Smooth muscle cell (in vitro differentiated cells): Measurements from ENCODE around the gene TMEM200A. TPM values are rescaled to one million over a fixed set of nuclear protein-coding genes. Genes with fewer than 3 reads are reported as not detected.
A peak's percentile ranks its signal among the peaks of the same experiment; 100 is the strongest.

Experiments used
- DNase-seq: peaks from one replicate; lab custom pipeline; 2025; ENCODE audit not compliant: unreplicated experiment; lab: John Stamatoyannopoulos, UW
- H2AFZ ChIP-seq: fragments of 200-600 bp; sonication (generic); 2 replicates; pipeline ENCODE4 v1.6.0; 2016; ENCODE audit warnings: antibody characterized with exemption, low read depth, mild to moderate bottlenecking
- H3F3A ChIP-seq: fragments of 200-600 bp; sonication (generic); 2 replicates; pipeline ENCODE4 v1.6.0; 2017; ENCODE audit warnings: antibody characterized with exemption, low read depth
- H3K27ac ChIP-seq: fragments of 200-600 bp; sonication (generic); 2 replicates; pipeline ENCODE4 v1.5.1; 2016; ENCODE audit warnings: low read depth, mild to moderate bottlenecking
- H3K27me3 ChIP-seq: fragments of 200-600 bp; sonication (generic); 2 replicates; pipeline ENCODE4 v1.6.1; 2016; ENCODE audit warnings: low read depth, mild to moderate bottlenecking
- H3K36me3 ChIP-seq: fragments of 200-600 bp; sonication (generic); 2 replicates; pipeline ENCODE4 v1.5.1; 2016; ENCODE audit warnings: low read depth
- H3K4me1 ChIP-seq: fragments of 200-600 bp; sonication (generic); 2 replicates; pipeline ENCODE4 v1.5.1; 2016; ENCODE audit warnings: low read depth
- H3K4me2 ChIP-seq: fragments of 200-600 bp; sonication (generic); 2 replicates; pipeline ENCODE4 v1.6.0; 2016; ENCODE audit warnings: mild to moderate bottlenecking
- H3K4me3 ChIP-seq: fragments of 200-600 bp; sonication (generic); 2 replicates; pipeline ENCODE4 v1.5.1; 2016; ENCODE audit warnings: mild to moderate bottlenecking
- H3K79me2 ChIP-seq: fragments of 200-600 bp; sonication (generic); 2 replicates; pipeline ENCODE4 v1.6.0; 2016; ENCODE audit warnings: low read depth, mild to moderate bottlenecking
- H3K9ac ChIP-seq: fragments of 200-600 bp; sonication (generic); 2 replicates; pipeline ENCODE4 v1.6.0; 2016; ENCODE audit warnings: low read depth
- H3K9me3 ChIP-seq: fragments of 200-600 bp; sonication (generic); replicated peaks from 2 replicates; pipeline ENCODE4 v1.5.1; 2016; ENCODE audit warnings: low read depth
- H4K20me1 ChIP-seq: fragments of 200-600 bp; sonication (generic); 2 replicates; pipeline ENCODE4 v1.6.0; 2016; ENCODE audit warnings: low read depth
- CTCF ChIP-seq: fragments of 200-600 bp; sonication (generic); IDR thresholded peaks from 2 replicates; pipeline ENCODE4 v1.5.1; 2017; ENCODE audit warnings: borderline replicate concordance, mild to moderate bottlenecking, antibody characterized with exemption; ENCODE audit not compliant: insufficient read depth, poor library complexity, severe bottlenecking
- WGBS: methylation state at CpG from one replicate; pipeline ENCODE4 v1.1.7; 2016; ENCODE audit warnings: low lambda C conversion rate; 5-methylcytosine and 5-hydroxymethylcytosine counted together
- polyA plus RNA-seq: library from polyadenylated mRNA; unstranded; fragments of >200 nt; fragmentation: Nextera tagmentation; extraction: Ambion mirVana; gene quantifications from 2 replicates; pipeline ENCODE4 v1.2.1, GENCODE V29; 2016
- total RNA-seq: library from RNA; depleted of rRNA; stranded (reverse); fragments of >200 nt; gene quantifications from 2 replicates; pipeline ENCODE4 v1.2.3, GENCODE V29; 2014

TMEM200A gene
- total and polyA plus RNA-seq, 2 experiments from 2014 or later, result 84.7 to 116 TPM

GRCh38 chr6:130395164-130395563 lies 29.3 kb downstream of the TMEM200A start:
- WGBS, result 97% methylated on average over 5 of the region's 5 CpGs
- Histone ChIP-seq H3K27ac (no peak overlapping the region), H2AFZ (no peak overlapping the region), H3K9me3 (no peaks in the 10 kb centered on the region), H3K36me3 (peaks cover under 1% of the 10 kb centered on the region), H3K79me2 (peaks cover 85% of the 10 kb centered on the region), H3K4me1 (no peaks in the 10 kb centered on the region), H3K27me3 (no peaks in the 10 kb centered on the region), H3K4me3 (no peak overlapping the region), H3K4me2 (no peak overlapping the region), H4K20me1 (peaks cover 88% of the 10 kb centered on the region), H3F3A (no peaks in the 10 kb centered on the region), H3K9ac (no peak overlapping the region)
- DNase-seq, result no peak
- no peak for TF ChIP-seq CTCF

GRCh38 chr6:130396722-130397121 lies 30.9 kb downstream of the TMEM200A start:
- no peak overlapping the region for H3K4me3 ChIP-seq
- peaks cover 88% of the 10 kb centered on the region for H4K20me1 ChIP-seq
- H3K27ac ChIP-seq, result no peak overlapping the region
- H3K9me3 ChIP-seq, result no peaks in the 10 kb centered on the region
- H3F3A ChIP-seq, result no peaks in the 10 kb centered on the region
- no peak overlapping the region for H3K9ac ChIP-seq
- no peak overlapping the region for H3K4me2 ChIP-seq
- H3K27me3 ChIP-seq, result no peaks in the 10 kb centered on the region
- no peaks in the 10 kb centered on the region for H3K36me3 ChIP-seq
- no peak for TF ChIP-seq CTCF
- no peaks in the 10 kb centered on the region for H3K4me1 ChIP-seq
- H3K79me2 ChIP-seq, result peaks cover 85% of the 10 kb centered on the region
- 94% methylated on average over 2 of the region's 2 CpGs for WGBS
- no peak overlapping the region for H2AFZ ChIP-seq
- DNase-seq, result no peak

DNA sequence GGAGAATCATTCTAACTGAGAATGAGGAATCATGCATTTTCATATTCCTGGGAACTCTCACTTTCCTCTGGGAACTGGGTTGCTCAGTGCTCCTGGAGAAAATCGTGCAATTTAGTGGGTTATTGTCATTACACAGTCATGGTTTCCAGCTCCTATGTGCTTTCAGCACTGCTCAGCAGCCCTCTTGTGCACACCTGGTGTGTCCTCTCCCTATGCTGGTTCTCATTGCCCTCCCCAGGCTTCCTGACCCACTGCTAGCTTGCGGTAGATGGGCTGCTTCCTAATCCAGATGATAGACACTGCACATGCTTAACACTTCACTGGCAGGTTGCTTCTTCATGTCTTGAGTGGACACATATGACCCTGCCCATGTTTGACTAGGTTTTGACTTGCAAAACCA lies 39.7 kb downstream of the TMEM200A start:
- peaks cover 15% of the 10 kb centered on the region for H3K4me1 ChIP-seq
- 90% methylated on average over 2 of the region's 2 CpGs for WGBS
- H3K4me2 ChIP-seq, result peak overlapping the region; percentile 60
- peaks cover 7% of the 10 kb centered on the region for H3F3A ChIP-seq
- no peaks in the 10 kb centered on the region for H3K36me3 ChIP-seq
- no peak overlapping the region for H3K27ac ChIP-seq
- H2AFZ ChIP-seq, result no peak overlapping the region
- peaks cover 98% of the 10 kb centered on the region for H4K20me1 ChIP-seq
- peaks cover 100% of the 10 kb centered on the region for H3K79me2 ChIP-seq
- TF ChIP-seq CTCF, result no peak
- no peak overlapping the region for H3K9ac ChIP-seq
- H3K4me3 ChIP-seq, result no peak overlapping the region
- no peaks in the 10 kb centered on the region for H3K9me3 ChIP-seq
- no peak for DNase-seq
- H3K27me3 ChIP-seq, result no peaks in the 10 kb centered on the region

DNA sequence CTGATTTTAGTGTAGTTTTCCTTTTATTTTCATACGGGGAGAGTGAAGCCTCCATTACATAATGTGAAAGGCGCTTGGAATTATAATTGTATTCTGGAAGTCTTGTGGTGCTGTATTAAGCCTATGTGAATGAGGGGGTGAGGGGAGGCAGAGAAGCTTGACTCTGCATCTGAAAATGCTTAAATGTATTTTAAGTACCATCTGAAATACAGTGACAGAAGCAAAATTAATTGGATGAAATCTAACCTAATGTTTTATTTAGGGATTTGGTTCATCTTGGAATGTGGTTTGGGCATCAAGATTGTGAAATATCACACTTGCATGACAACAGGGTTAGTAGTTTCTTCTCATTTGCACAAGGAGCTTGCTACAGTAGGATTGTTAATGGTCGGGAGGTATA lies 41.2 kb downstream of the TMEM200A start:
- Histone ChIP-seq H3K9ac (no peak overlapping the region), H3K27me3 (no peaks in the 10 kb centered on the region), H3K4me1 (peaks cover 15% of the 10 kb centered on the region), H3K27ac (no peak overlapping the region), H3K36me3 (no peaks in the 10 kb centered on the region), H2AFZ (no peak overlapping the region), H3K9me3 (no peaks in the 10 kb centered on the region), H3K4me2 (no peak overlapping the region), H3K79me2 (peaks cover 100% of the 10 kb centered on the region), H4K20me1 (peaks cover 98% of the 10 kb centered on the region), H3K4me3 (no peak overlapping the region), H3F3A (peaks cover 7% of the 10 kb centered on the region)
- no peak for TF ChIP-seq CTCF
- DNase-seq, result no peak
- WGBS, result 86% methylated on average over 3 of the region's 3 CpGs
